C1 segment of cervical spinal cord (tissue), 14 donors: Measurements from ENCODE around the gene STAP2.
"Not testable (repeated sequence)": the region's sequence is repeated elsewhere in the genome, so short reads cannot be mapped to it uniquely, and the experiment has no call there.

Source experiments
- DNase-seq, 14 donors: peaks; one replicate each; lab custom pipeline; 2025; lab: John Stamatoyannopoulos, UW

Gene STAP2

GRCh38 chr19:4358709-4359626 is 20.3 kb upstream of the STAP2 start:
- DNase-seq: no peak

DNA sequence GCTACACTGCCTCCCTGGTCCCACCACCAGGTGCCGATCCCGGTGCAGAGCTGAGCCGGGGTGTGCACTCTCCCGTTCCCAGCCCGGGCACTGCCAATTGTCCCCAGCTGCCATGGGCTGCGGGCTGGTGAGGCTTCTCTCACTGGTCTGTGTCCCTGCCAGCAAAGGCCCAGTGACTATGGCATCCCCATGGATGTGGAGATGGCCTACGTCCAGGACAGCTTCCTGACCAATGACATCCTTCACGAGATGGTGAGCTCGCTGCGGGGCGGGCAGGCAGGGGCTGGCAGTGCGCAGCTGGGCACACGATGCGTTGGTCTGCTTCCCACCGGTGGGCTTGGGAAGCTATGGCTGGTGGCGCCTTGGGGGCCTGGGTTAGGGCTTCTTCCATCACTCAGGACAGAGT is 19.3 kb upstream of the STAP2 start:
- DNase-seq: no peak

GRCh38 chr19:4357095-4357797 is 18.6 kb upstream of the STAP2 start:
- peak in 2 of 14 donors; percentile 16 to 35 for DNase-seq

GRCh38 chr19:4354897-4355296 is 16.3 kb upstream of the STAP2 start:
- DNase-seq: no peak

- no peak for DNase-seq
Measured at GRCh38 chr19:4354282-4354681, 15.7 kb upstream of the STAP2 start.

DNA sequence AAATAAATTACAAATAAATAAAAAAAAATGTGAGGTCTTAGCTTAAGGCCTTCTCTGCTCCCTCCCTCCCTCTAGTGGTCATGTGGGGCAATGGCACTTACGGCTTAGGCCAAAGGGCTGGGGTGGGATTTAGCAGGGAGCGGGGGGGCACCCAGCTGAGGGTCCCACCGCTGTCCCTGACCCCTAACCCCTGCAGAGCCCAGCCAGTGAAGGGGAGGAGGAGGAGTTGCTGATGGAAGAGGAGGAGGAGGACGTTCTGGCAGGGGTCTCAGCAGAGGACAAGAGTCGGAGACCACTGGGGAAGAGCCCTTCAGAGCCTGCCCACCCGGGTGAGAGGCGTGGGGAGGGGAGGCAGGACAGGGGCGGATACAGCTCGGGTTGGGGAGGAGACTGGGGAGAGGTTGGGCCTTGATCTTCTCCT is 14.1 kb upstream of the STAP2 start:
- DNase-seq: peak in 4 of 14 donors; percentile 4 to 26 (median 18)

DNA sequence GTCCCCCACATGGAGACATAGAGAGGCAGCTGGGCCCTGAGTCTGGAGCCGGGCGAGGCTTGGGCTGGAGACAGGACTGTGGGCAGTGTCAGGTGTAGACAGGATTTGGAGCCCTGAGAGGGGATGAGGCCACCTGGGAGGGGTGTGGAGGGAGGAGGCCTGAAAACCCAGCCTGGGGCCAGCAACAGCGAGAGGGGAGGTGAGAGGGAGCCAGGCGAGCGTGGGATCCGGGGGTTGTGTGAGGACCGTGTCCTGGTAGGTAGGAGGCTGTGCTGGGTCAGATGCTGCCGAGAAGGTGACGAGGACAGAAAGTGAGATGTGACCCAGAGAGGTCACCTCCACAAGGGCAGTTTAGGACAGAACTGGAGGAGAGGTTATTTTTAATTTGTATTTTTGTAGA is 12.1 kb upstream of the STAP2 start:
- DNase-seq: no peak

- no peak for DNase-seq
Measured at GRCh38 chr19:4350111-4350510, 11.5 kb upstream of the STAP2 start.

DNA sequence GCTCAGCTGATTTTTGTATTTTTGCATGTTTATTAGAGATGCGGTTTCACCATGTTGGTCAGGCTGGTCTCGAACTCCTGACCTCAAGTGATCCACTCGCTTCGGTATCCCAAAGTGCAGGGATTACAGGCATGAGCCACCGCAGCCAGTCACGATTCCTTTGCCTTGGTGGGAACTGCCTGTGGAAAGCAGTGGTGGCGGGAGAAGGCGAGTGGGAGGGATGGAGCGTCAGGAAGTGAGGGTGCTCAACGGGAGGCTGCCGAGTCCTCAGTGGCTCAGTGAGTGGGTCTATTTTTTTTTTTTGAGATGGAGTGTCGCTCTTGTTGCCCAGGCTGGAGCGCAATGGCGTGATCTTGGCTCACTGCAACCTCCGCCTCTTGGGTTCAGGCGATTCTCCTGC is 10.6 kb upstream of the STAP2 start:
- not testable (repeated sequence) for DNase-seq

DNA sequence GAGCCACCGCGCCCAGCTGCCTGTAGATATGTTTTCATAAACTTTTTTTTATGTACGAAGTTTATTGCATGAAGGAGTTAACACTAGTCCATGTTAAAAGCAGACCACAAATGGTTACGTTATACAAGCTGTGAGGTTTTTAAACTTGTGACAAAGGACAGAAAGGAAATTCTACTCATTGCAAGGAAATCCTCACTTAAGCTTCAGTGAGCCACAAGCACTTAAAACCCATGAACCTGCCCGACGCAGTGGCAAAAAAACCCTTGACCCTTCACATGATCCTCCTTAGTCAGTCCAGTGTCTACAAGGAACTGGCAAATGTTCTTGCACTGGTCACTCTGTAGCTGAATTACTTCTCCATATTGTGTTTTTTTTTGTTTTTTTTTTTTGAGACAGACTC is 8.9 kb upstream of the STAP2 start:
- no peak for DNase-seq

DNA sequence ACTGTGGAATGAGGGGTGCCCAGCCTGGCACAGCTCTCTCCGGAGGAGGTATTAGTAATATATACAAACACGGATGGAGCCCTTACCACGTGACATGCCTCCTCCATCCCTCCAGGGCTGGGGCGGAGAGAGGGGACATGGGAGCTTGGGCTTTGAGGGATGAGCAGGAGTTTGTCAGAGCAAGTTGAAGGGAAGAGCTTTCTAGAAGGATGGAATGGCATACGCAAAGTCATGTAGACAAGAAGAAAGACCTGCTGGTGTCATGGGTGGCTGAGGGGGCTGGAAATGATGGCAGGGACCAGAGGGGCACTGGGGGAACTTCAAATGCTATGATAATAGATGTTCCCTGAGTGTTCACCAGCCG is 7.4 kb upstream of the STAP2 start:
- no peak for DNase-seq

DNA sequence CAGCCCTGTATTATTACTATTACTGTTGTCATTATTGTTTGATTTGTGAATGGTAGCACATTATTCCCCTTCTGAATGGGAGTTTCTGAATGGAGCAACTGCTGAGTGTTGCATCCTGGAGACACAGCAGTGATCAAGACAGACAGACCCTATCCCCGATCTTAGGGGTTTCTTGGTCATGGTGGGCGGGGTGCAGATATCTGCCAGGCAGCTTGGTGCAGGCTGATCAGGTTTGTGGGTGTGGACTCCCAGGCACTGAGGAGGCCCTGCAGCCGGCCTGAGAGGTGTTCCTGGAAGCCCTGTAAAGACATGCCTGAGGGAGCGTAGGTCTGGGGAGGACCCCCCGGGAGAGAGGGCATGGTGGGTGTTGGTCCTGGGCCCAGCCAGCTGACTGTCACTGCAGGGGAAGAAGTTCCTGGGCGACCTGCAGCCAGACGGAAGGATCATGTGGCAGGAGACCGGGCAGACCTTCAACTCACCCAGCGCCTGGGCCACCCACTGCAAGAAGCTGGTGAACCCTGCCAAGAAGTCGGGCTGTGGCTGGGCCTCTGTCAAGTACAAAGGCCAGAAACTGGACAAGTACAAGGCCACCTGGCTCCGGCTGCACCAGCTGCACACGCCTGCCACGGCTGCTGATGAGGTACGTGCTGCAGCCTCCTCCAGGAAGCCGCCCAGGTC is 6.9 kb upstream of the STAP2 start:
- DNase-seq: no peak

GRCh38 chr19:4343370-4344307 is 5.0 kb upstream of the STAP2 start, which contains the start of gene MPND:
Gene MPND (plus strand): TSS chr19:4343562. CDS start chr19:4343594, 32 bp downstream.
- DNase-seq: peak; percentile 66 to 95 (median 91)

DNA sequence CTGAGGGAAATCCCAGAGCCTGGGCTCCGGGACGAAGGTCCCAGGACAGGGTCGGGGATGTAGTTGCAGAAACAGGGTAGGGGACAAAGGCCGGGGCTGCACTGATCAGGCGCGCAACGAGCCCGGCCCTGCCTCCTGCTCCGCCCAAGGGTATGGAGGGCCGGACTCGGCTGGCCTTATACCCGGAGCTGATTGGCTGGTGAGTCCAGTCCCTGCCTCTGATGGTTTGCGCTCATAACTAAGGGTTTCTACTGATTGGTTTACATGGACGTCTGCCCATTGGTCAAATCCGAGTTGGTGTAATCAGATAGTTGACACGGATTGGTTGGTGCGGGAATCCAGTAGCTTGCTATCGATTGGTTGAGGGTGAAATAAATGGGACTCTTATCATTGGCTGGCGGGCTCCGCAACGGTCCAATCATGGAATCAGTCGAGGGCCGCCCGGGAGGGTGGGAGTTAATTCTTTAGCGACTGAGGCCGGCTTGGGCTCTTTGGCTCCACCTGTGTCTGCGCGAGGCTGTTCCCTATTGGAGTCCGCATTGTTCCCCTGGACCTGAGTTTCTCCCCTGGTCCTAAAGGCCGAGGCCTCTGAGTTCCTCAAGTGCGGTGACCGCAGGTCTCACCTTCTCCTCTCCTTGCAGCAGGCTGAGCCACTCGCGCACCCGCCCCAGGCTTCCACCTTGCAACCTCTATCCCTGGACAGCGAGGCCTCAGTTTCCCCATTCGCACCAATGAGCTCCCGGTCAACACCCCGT is 4.2 kb upstream of the STAP2 start:
- DNase-seq: peak; percentile 71 to 100 (median 96)

DNA sequence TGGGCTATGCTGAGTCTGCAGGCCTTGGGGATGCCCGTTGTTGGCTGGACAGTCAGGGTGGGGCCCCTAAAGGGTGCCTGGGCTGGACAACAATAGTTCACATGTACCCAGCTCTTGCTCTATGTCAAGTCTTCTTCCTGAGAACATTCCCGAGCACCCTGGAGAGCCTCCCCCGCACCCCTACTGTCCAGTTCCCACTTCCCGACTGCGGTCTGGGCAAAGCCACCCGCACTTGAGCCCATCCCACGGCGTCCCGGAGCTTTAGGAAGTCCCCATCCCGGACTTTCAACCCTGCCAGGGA is 3.6 kb upstream of the STAP2 start:
- no peak for DNase-seq

- peak in 1 of 14 donors; percentile 15 for DNase-seq
Measured at GRCh38 chr19:4337906-4338440, 654 bp downstream of the STAP2 start.

GRCh38 chr19:4334929-4335570 is 3.6 kb downstream of the STAP2 start:
- no peak for DNase-seq

DNA sequence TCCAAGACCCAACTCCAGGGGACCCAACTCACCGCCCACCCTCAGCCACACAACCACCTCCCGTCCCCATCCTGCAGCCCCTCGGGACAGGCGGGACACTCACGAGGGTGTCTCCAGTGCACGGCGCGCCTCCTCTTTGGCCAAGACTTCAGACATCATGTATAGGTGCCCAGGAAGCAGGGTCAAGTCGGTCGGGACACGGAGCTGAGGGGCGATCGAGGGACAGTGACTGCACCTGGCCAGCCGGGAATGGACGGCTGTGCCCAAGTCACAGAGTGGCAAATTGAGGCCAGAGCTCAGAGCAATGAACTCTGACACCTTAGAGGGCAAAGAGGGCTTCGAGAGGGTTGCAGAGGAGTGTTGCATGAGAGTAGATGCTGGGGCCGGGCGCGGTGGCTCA is 8.8 kb downstream of the STAP2 start:
- no peak for DNase-seq

- not testable (repeated sequence) for DNase-seq
Measured at GRCh38 chr19:4328991-4329681, 9.5 kb downstream of the STAP2 start.
